Measurements from ENCODE around the gene LGR4.
A peak's percentile ranks its signal among the peaks of the same experiment; 100 is the strongest.

Gene LGR4

GRCh38 chr11:27418356-27418755, 54.2 kb downstream of the LGR4 start:
- H3K4me3 Mint-ChIP-seq: no peak overlapping the region
- no peaks in the 10 kb centered on the region for H3K27me3 Mint-ChIP-seq (ENCODE audit: low read depth, poor library complexity)
- H3K4me1 Mint-ChIP-seq: peaks cover 78% of the 10 kb centered on the region
- no peak for DNase-seq
- no peak overlapping the region for H3K27ac Mint-ChIP-seq
- TF ChIP-seq CTCF (IDR thresholded peaks at IDR 0.05): no peak
- peaks cover 10% of the 10 kb centered on the region for H3K9me3 Mint-ChIP-seq
- peaks cover 11% of the 10 kb centered on the region for H3K36me3 Mint-ChIP-seq (ENCODE audit: low read depth)

GRCh38 chr11:27416568-27417176, 55.9 kb downstream of the LGR4 start:
- peaks cover 15% of the 10 kb centered on the region for H3K36me3 Mint-ChIP-seq (ENCODE audit: low read depth)
- no peak for TF ChIP-seq CTCF (IDR thresholded peaks at IDR 0.05)
- no peak for DNase-seq
- H3K27me3 Mint-ChIP-seq (ENCODE audit: low read depth, poor library complexity): no peaks in the 10 kb centered on the region
- peak overlapping the region; percentile 4 for H3K4me3 Mint-ChIP-seq
- peaks cover 10% of the 10 kb centered on the region for H3K9me3 Mint-ChIP-seq
- H3K27ac Mint-ChIP-seq: peak overlapping the region; percentile 77
- H3K4me1 Mint-ChIP-seq: peaks cover 71% of the 10 kb centered on the region

GRCh38 chr11:27414644-27415043, 57.9 kb downstream of the LGR4 start:
- DNase-seq: no peak
- Mint-ChIP-seq H3K36me3 (ENCODE audit: low read depth) (peaks cover 13% of the 10 kb centered on the region), H3K27me3 (ENCODE audit: low read depth, poor library complexity) (no peaks in the 10 kb centered on the region), H3K4me3 (no peak overlapping the region), H3K4me1 (peaks cover 54% of the 10 kb centered on the region), H3K27ac (peak overlapping the region; percentile 29), H3K9me3 (peaks cover 5% of the 10 kb centered on the region)
- no peak for TF ChIP-seq CTCF (IDR thresholded peaks at IDR 0.05)

GRCh38 chr11:27413218-27413617, 59.4 kb downstream of the LGR4 start:
- no peak for TF ChIP-seq CTCF (IDR thresholded peaks at IDR 0.05)
- peaks cover under 1% of the 10 kb centered on the region for H3K9me3 Mint-ChIP-seq
- no peak for DNase-seq
- peaks cover 54% of the 10 kb centered on the region for H3K4me1 Mint-ChIP-seq
- H3K4me3 Mint-ChIP-seq: no peak overlapping the region
- H3K27me3 Mint-ChIP-seq (ENCODE audit: low read depth, poor library complexity): no peaks in the 10 kb centered on the region
- peaks cover 21% of the 10 kb centered on the region for H3K36me3 Mint-ChIP-seq (ENCODE audit: low read depth)
- H3K27ac Mint-ChIP-seq: peak overlapping the region; percentile 10

GRCh38 chr11:27412192-27412691, 60.3 kb downstream of the LGR4 start:
- Mint-ChIP-seq H3K36me3 (ENCODE audit: low read depth) (peaks cover 25% of the 10 kb centered on the region), H3K27ac (peak overlapping the region; percentile 18), H3K4me3 (no peak overlapping the region), H3K27me3 (ENCODE audit: low read depth, poor library complexity) (no peaks in the 10 kb centered on the region), H3K9me3 (no peaks in the 10 kb centered on the region), H3K4me1 (peaks cover 49% of the 10 kb centered on the region)
- no peak for TF ChIP-seq CTCF (IDR thresholded peaks at IDR 0.05)
- DNase-seq: no peak

- H3K36me3 Mint-ChIP-seq (ENCODE audit: low read depth): peaks cover 25% of the 10 kb centered on the region
Observed at GRCh38 chr11:27411328-27411727, 61.3 kb downstream of the LGR4 start.

More at GRCh38 chr11:27411328-27411727, 61.3 kb downstream of the LGR4 start:
- Mint-ChIP-seq H3K4me1 (peaks cover 40% of the 10 kb centered on the region), H3K4me3 (no peak overlapping the region), H3K27ac (no peak overlapping the region), H3K27me3 (ENCODE audit: low read depth, poor library complexity) (no peaks in the 10 kb centered on the region), H3K9me3 (no peaks in the 10 kb centered on the region)
- TF ChIP-seq CTCF (IDR thresholded peaks at IDR 0.05): no peak
- DNase-seq: no peak

Data from nephron progenitor cell (in vitro differentiated cells).